A549 (cell line): Measurements from ENCODE around the gene GCLC. TPM values are rescaled to one million over a fixed set of nuclear protein-coding genes. Genes with fewer than 3 reads are reported as not detected.

Experiments used
- ATAC-seq, 2 experiments: fragments of 200-7000 bp in 1 of 2; fragments of >200 bp in 1 of 2; cut with Nextera tagmentation in 1 of 2; cut with Tn5 transposase in 1 of 2; 3 replicates each; pipeline versions ENCODE4 v1.8.0 to v1.9.1; 2018 to 2020; ENCODE audit warnings: mild to moderate bottlenecking in 1 of 2, moderate library complexity in 1 of 2
- CTCF ChIA-PET: fragments of 300-600 bp; sonication (Branson Sonifier 250); formaldehyde crosslinking; extraction: SDS; loops from one replicate; lab custom pipeline; 2021; ENCODE audit warnings: antibody characterized with exemption, inconsistent platforms; lab: Yijun Ruan, JAX
- POLR2A ChIA-PET: fragments of 350-600 bp; formaldehyde crosslinking; extraction: SDS; loops from one replicate; lab custom pipeline; 2021; ENCODE audit warnings: antibody characterized with exemption, inconsistent platforms; lab: Yijun Ruan, JAX
- DNase-seq, 2 experiments: peaks; one replicate each; pipeline versions ENCODE4 v3.0.0 to v3.0.0-alpha.2; 2011 to 2016; ENCODE audit warnings: low read depth in 1 of 2, low spot score in 1 of 2
- FAIRE-seq: peaks from 2 replicates; lab custom pipeline; 2011; peaks lifted over from hg19 to GRCh38; lab: Jason Lieb, UNC
- H3K27ac ChIP-seq, 2 experiments: fragments of >200 bp; sonication (Bioruptor Twin); formaldehyde crosslinking; 3 replicates each; pipeline ENCODE4 v1.5.1; 2016 to 2017
- H3K4me1 ChIP-seq: fragments of >200 bp; sonication (Bioruptor Twin); formaldehyde crosslinking; 3 replicates; pipeline ENCODE4 v1.6.1; 2016
- H3K4me2 ChIP-seq: fragments of >200 bp; sonication (Bioruptor Twin); formaldehyde crosslinking; 3 replicates; pipeline ENCODE4 v1.6.1; 2016
- H3K4me3 ChIP-seq: fragments of >200 bp; sonication (Bioruptor Twin); formaldehyde crosslinking; 3 replicates; pipeline ENCODE4 v1.5.1; 2016
- H3K9me3 ChIP-seq: fragments of >200 bp; sonication (Bioruptor Twin); formaldehyde crosslinking; 3 replicates; pipeline ENCODE4 v1.6.1; 2016
- BHLHE40 ChIP-seq: IDR thresholded peaks from 2 replicates; pipeline ENCODE4 v1.6.1; 2012; ENCODE audit warnings: low read depth, low read length, inconsistent platforms
- CEBPB ChIP-seq, 2 experiments: fragments of >200 bp in 1 of 2; sonication (Bioruptor Twin) in 1 of 2; formaldehyde crosslinking in 1 of 2; IDR thresholded peaks; 2 replicates each; pipeline ENCODE4 v1.6.1; 2012 to 2016
- FOSB ChIP-seq: fragments of 250-450 bp; sonication (Bioruptor Pico); IDR thresholded peaks from 2 replicates; pipeline ENCODE4 v1.5.0; 2020; ENCODE audit warnings: mild to moderate bottlenecking, moderate library complexity
- FOXS1 ChIP-seq: fragments of 250-450 bp; sonication (Bioruptor Pico); IDR thresholded peaks from 2 replicates; pipeline ENCODE4 v1.5.0; 2020; ENCODE audit warnings: mild to moderate bottlenecking, moderate library complexity
- HEYL ChIP-seq: fragments of 250-450 bp; sonication (Bioruptor Pico); IDR thresholded peaks from 2 replicates; pipeline ENCODE4 v1.8.0; 2021; ENCODE audit warnings: mild to moderate bottlenecking, moderate library complexity
- HOXA7 ChIP-seq: fragments of 250-450 bp; sonication (Bioruptor Pico); IDR thresholded peaks from 2 replicates; pipeline ENCODE4 v1.5.0; 2020; ENCODE audit warnings: mild to moderate bottlenecking, moderate library complexity
- JUN ChIP-seq, 2 experiments: fragments of >200 bp; sonication (Bioruptor Twin); formaldehyde crosslinking; IDR thresholded peaks; 2 replicates in 1 of 2; 3 replicates in 1 of 2; pipeline ENCODE4 v1.6.1; 2016 to 2017
- MAFK ChIP-seq: fragments of 450-650 bp; IDR thresholded peaks from 2 replicates; pipeline ENCODE4 v1.6.1; 2014; ENCODE audit not compliant: partially characterized antibody
- NR3C1 ChIP-seq: fragments of >200 bp; sonication (Bioruptor Twin); formaldehyde crosslinking; IDR thresholded peaks from 3 replicates; pipeline ENCODE4 v1.6.1; 2017
- RARB ChIP-seq: fragments of 250-450 bp; sonication (Bioruptor Pico); IDR thresholded peaks from 2 replicates; pipeline ENCODE4 v1.8.0; 2021; ENCODE audit warnings: mild to moderate bottlenecking, moderate library complexity
- TFCP2L1 ChIP-seq: fragments of 250-450 bp; sonication (Bioruptor Pico); IDR thresholded peaks from 2 replicates; pipeline ENCODE4 v1.5.0; 2021; ENCODE audit warnings: mild to moderate bottlenecking
- WGBS: methylation state at CpG from one replicate; pipeline ENCODE4 v1.1.6; 2017; ENCODE audit errors: missing lambda C conversion rate; 5-methylcytosine and 5-hydroxymethylcytosine counted together
- polyA plus RNA-seq, 4 experiments: library from polyadenylated mRNA; depleted of rRNA in 3 of 4; stranded (reverse); fragments of >200 nt; fragmentation: RNase III in 1 of 4; extraction: RNeasy Plus Mini Kit Qiagen cat#74134 plus additional on column Dnase treatment in 1 of 4; gene quantifications; 2 replicates in 3 of 4; 3 replicates in 1 of 4; pipeline ENCODE4 v1.2.3, GENCODE V29; 2011 to 2017
- TF ChIP-seq, protein P1 (sequence below): fragments of 250-450 bp; sonication (Bioruptor Pico); IDR thresholded peaks from 2 replicates; pipeline ENCODE4 v1.5.0; 2021; ENCODE audit warnings: mild to moderate bottlenecking, moderate library complexity, borderline replicate concordance
- TF ChIP-seq, protein P2 (sequence below): fragments of 200-600 bp; sonication (generic); IDR thresholded peaks from 2 replicates; pipeline ENCODE4 v1.6.1; 2016; ENCODE audit warnings: antibody characterized with exemption, mild to moderate bottlenecking, moderate library complexity
- TF ChIP-seq, protein P3 (sequence below): fragments of 450-650 bp; IDR thresholded peaks from 2 replicates; pipeline ENCODE4 v1.6.1; 2014; ENCODE audit warnings: antibody characterized with exemption
- TF ChIP-seq, protein P4 (sequence below): fragments of 150-350 bp; IDR thresholded peaks from 2 replicates; pipeline ENCODE4 v1.6.1; 2014; ENCODE audit warnings: low read depth, mild to moderate bottlenecking, low read length

GCLC gene
- polyA plus RNA-seq, 2 of the 4 experiments (the other 2 are of a cell fraction), result 116 to 180 TPM

DNA sequence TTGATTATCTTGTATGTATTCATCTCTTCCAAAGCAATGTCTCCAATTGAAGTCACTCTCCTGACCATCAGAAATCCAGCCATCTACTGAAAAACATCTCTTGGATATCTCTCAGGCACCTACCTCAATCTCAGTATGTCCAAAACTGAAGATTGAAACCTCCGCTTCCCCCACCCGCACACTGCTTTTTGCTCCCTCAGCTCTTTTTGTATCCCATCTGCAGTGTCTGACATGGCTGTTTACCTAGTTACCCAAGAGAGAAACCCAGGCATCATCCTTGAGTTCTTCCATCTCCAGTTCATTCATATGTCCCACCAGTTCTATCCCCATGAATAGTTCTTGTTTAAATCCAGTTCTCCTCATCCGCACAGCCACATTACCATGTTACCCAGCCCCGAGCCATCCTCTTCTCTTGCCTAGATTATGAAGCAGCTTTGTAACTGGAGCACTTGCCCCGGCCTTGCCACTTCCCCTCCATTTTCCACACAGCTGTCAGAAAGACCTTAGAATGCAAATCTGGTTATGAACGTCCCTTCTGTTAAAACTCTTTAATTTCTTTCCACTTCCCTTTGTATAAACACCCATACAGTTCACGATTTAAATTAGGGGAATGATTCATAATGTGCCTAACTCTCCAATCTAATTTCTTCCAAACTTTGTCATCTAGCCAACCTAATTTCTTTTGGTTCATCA lies 40.5 kb upstream of the GCLC start:
- ATAC-seq (no peak), DNase-seq (no peak), FAIRE-seq (no peak)
- H3K4me1 ChIP-seq, result no peaks in the 10 kb centered on the region; the same call in 2 of the 3 replicates
- TF ChIP-seq, protein P1, sequence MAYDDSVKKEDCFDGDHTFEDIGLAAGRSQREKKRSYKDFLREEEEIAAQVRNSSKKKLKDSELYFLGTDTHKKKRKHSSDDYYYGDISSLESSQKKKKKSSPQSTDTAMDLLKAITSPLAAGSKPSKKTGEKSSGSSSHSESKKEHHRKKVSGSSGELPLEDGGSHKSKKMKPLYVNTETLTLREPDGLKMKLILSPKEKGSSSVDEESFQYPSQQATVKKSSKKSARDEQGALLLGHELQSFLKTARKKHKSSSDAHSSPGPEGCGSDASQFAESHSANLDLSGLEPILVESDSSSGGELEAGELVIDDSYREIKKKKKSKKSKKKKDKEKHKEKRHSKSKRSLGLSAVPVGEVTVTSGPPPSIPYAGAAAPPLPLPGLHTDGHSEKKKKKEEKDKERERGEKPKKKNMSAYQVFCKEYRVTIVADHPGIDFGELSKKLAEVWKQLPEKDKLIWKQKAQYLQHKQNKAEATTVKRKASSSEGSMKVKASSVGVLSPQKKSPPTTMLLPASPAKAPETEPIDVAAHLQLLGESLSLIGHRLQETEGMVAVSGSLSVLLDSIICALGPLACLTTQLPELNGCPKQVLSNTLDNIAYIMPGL (CRISPR knock-in tag), result no peak
- TF ChIP-seq, protein P2, sequence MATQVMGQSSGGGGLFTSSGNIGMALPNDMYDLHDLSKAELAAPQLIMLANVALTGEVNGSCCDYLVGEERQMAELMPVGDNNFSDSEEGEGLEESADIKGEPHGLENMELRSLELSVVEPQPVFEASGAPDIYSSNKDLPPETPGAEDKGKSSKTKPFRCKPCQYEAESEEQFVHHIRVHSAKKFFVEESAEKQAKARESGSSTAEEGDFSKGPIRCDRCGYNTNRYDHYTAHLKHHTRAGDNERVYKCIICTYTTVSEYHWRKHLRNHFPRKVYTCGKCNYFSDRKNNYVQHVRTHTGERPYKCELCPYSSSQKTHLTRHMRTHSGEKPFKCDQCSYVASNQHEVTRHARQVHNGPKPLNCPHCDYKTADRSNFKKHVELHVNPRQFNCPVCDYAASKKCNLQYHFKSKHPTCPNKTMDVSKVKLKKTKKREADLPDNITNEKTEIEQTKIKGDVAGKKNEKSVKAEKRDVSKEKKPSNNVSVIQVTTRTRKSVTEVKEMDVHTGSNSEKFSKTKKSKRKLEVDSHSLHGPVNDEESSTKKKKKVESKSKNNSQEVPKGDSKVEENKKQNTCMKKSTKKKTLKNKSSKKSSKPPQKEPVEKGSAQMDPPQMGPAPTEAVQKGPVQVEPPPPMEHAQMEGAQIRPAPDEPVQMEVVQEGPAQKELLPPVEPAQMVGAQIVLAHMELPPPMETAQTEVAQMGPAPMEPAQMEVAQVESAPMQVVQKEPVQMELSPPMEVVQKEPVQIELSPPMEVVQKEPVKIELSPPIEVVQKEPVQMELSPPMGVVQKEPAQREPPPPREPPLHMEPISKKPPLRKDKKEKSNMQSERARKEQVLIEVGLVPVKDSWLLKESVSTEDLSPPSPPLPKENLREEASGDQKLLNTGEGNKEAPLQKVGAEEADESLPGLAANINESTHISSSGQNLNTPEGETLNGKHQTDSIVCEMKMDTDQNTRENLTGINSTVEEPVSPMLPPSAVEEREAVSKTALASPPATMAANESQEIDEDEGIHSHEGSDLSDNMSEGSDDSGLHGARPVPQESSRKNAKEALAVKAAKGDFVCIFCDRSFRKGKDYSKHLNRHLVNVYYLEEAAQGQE, result no peak
- peak; percentile 27 for TF ChIP-seq MAFK
- ChIA-PET POLR2A (no interaction called here), CTCF (no interaction called here)
- no peak overlapping the region for H3K27ac ChIP-seq
- H3K4me3 ChIP-seq, result no peak overlapping the region
- WGBS, result 91% methylated on average over 7 of the region's 7 CpGs
- no peaks in the 10 kb centered on the region for H3K9me3 ChIP-seq
- no peak overlapping the region for H3K4me2 ChIP-seq

DNA sequence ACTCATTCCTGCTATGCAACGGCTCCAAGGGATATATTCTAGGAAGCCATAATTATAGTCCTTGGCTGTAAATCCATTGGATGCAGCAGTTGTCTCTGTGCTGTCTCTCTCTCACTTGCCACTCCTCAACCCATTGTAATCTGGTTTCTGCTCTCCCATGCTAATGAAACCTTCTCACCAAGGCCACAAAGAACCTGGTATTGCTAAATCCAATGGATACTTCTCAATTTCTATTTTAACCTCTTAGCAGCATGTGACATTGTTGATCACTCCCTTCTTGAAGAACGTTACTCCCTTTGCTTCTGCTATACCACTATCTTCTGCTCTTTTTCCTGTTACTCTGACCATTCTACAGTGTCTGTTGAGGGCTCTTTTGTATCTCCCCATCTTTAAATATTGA lies 39.8 kb upstream of the GCLC start:
- no peak for FAIRE-seq
- Histone ChIP-seq H3K27ac (no peak overlapping the region), H3K9me3 (no peaks in the 10 kb centered on the region)
- 81% methylated on average over 2 of the region's 2 CpGs for WGBS
- TF ChIP-seq FOSB (CRISPR knock-in tag), result no peak
- TF ChIP-seq, all 56 proteins: peak for 0
- no peak for ATAC-seq
- CTCF ChIA-PET, result no interaction called here
- H3K4me3 ChIP-seq, result no peak overlapping the region
- DNase-seq, result no peak
- POLR2A ChIA-PET, result no interaction called here
- H3K4me2 ChIP-seq, result no peak overlapping the region
- H3K4me1 ChIP-seq, result no peaks in the 10 kb centered on the region; the same call in 2 of the 3 replicates

DNA sequence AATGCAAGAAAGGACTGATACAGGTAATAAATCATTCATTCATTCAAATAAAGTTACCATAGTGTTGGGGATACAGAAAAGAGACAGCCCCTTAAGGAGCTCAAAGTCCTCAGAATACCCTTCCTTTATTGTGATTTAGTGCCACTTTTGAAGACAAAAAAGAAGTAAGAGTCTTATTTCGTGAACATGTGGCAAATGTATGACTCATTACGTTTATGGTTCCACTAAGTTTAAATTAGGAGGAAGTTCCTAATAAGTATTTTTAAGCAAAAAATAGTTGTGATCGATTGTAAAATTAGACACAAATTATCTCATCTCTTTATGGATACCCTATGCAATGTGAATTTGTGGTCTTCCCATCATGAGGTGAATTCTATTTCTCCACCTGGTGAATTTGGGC lies 38.5 kb upstream of the GCLC start:
- WGBS, result 85% methylated on average over 3 of the region's 3 CpGs
- POLR2A ChIA-PET, result no interaction called here
- H3K27ac ChIP-seq, result no peak overlapping the region
- TF ChIP-seq RARB (no peak), FOXS1 (no peak)
- TF ChIP-seq, protein P3, sequence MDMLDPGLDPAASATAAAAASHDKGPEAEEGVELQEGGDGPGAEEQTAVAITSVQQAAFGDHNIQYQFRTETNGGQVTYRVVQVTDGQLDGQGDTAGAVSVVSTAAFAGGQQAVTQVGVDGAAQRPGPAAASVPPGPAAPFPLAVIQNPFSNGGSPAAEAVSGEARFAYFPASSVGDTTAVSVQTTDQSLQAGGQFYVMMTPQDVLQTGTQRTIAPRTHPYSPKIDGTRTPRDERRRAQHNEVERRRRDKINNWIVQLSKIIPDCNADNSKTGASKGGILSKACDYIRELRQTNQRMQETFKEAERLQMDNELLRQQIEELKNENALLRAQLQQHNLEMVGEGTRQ, result 0 out of 2 replicates have a peak, but pooled peaks have one; percentile 9
- CTCF ChIA-PET, result interaction anchor here (1.6 kb wide), 1 partner anchor 57 kb away, joined by 4 read pairs; no protein-coding TSS in a partner anchor
- no peak overlapping the region for H3K4me3 ChIP-seq
- ATAC-seq (no peak), FAIRE-seq (no peak), DNase-seq (no peak)
- no peak overlapping the region for H3K4me2 ChIP-seq
- no peaks in the 10 kb centered on the region; the same call in 2 of the 3 replicates for H3K4me1 ChIP-seq
- no peaks in the 10 kb centered on the region for H3K9me3 ChIP-seq

DNA sequence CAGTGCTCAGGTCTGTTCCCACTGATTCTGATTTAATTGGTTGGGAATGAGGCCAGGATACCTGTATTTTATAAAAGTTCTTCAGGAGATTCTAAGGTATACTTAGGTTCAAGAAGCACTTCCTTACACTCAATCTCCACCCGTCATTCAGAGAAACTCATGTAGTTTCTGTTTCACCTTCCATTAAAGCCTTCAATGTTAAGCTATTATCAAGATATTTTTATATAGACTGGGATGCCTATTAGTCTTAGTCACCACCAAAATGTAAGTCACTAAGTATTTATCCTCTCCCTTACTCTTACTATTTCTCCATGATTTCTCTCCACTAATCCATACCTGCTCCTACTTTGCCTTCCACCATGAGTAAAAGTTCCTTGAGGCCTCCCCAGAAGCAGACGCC lies 38.1 kb upstream of the GCLC start:
- ChIA-PET CTCF (interaction anchor here (1.6 kb wide), 1 partner anchor 58 kb away, joined by 4 read pairs; no protein-coding TSS in a partner anchor), POLR2A (no interaction called here)
- DNase-seq (no peak), FAIRE-seq (no peak), ATAC-seq (no peak)
- no peak overlapping the region for H3K27ac ChIP-seq
- H3K4me2 ChIP-seq, result no peak overlapping the region
- H3K9me3 ChIP-seq, result no peaks in the 10 kb centered on the region
- H3K4me1 ChIP-seq, result no peaks in the 10 kb centered on the region; the same call in 2 of the 3 replicates
- no peak overlapping the region for H3K4me3 ChIP-seq
- 94% methylated on average over 2 of the region's 2 CpGs for WGBS
- TF ChIP-seq TFCP2L1 (no peak), CEBPB (IDR thresholded peaks at IDR 0.05) (no peak), HEYL (CRISPR knock-in tag) (no peak), FOXS1 (no peak), JUN (IDR thresholded peaks at IDR 0.05) (no peak), BHLHE40 (no peak), HOXA7 (CRISPR knock-in tag) (no peak), NR3C1 (no peak)
- TF ChIP-seq, protein P4, sequence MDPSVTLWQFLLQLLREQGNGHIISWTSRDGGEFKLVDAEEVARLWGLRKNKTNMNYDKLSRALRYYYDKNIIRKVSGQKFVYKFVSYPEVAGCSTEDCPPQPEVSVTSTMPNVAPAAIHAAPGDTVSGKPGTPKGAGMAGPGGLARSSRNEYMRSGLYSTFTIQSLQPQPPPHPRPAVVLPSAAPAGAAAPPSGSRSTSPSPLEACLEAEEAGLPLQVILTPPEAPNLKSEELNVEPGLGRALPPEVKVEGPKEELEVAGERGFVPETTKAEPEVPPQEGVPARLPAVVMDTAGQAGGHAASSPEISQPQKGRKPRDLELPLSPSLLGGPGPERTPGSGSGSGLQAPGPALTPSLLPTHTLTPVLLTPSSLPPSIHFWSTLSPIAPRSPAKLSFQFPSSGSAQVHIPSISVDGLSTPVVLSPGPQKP, result no peak
- TF ChIP-seq, protein P2, result no peak
